HepG2 (cell line): ENCODE data around the gene HEATR1. TPM values are rescaled to one million over a fixed set of nuclear protein-coding genes. Genes with fewer than 3 reads are reported as not detected.

Source experiments
- ATAC-seq: fragments of 200-7000 bp; cut with Tn5 transposase; 3 replicates; pipeline ENCODE4 v1.9.1; 2020; ENCODE audit warnings: mild to moderate bottlenecking, moderate library complexity
- BruUV-seq: library from RNA; stranded (reverse); fragments of 400-500 nt; replicated peaks from 2 replicates; lab custom pipeline; 2021; lab: Mats Ljungman, UMichigan
- CTCF ChIA-PET: fragments of 300-600 bp; formaldehyde crosslinking; extraction: SDS; loops from one replicate; lab custom pipeline; 2021; ENCODE audit warnings: low total read pairs, inconsistent platforms, low intra/inter-chr PET ratio; lab: Yijun Ruan, JAX
- POLR2A ChIA-PET: fragments of 350-600 bp; sonication (Branson Sonifier 250); formaldehyde crosslinking; loops from one replicate; lab custom pipeline; 2020; ENCODE audit warnings: antibody characterized with exemption, inconsistent platforms; lab: Yijun Ruan, JAX
- DNase-seq: peaks from one replicate; pipeline ENCODE4 v3.0.0-alpha.2; 2015; ENCODE audit warnings: low spot score
- FAIRE-seq: peaks from 3 replicates; lab custom pipeline; 2011; peaks lifted over from hg19 to GRCh38; lab: Jason Lieb, UNC
- H2AFZ ChIP-seq: one replicate; pipeline ENCODE4 v1.6.1; 2011; ENCODE audit warnings: low read length, inconsistent platforms
- H3K27ac ChIP-seq: fragments of 300-600 bp; 3 replicates; pipeline ENCODE4 v1.8.0; 2011; ENCODE audit warnings: mixed run types, mild to moderate bottlenecking, mixed read lengths, low read length, inconsistent platforms; ENCODE audit not compliant: insufficient read depth; ENCODE audit errors: extremely low read length
- H3K27me3 ChIP-seq, 2 experiments: fragments of 200-600 bp in 1 of 2; 2 replicates in 1 of 2; 3 replicates in 1 of 2; pipeline versions ENCODE4 v1.6.0 to v1.8.0; 2011; ENCODE audit warnings: low read length in 2 of 2, mild to moderate bottlenecking in 2 of 2, moderate library complexity in 2 of 2, inconsistent platforms in 1 of 2; ENCODE audit not compliant: insufficient read depth in 2 of 2, control insufficient read depth in 1 of 2
- H3K36me3 ChIP-seq, 2 experiments: fragments of 200-600 bp in 1 of 2; replicated peaks in 1 of 2; 2 replicates in 1 of 2; 3 replicates in 1 of 2; pipeline versions ENCODE4 v1.5.1 to v1.8.0; 2011; ENCODE audit warnings: low read length in 2 of 2, inconsistent platforms in 1 of 2; ENCODE audit not compliant: insufficient read depth in 2 of 2, control insufficient read depth in 1 of 2
- H3K4me1 ChIP-seq: 2 replicates; pipeline ENCODE4 v1.5.1; 2012; ENCODE audit warnings: low read length, inconsistent platforms; ENCODE audit not compliant: insufficient read depth
- H3K4me2 ChIP-seq: 2 replicates; pipeline ENCODE4 v1.6.0; 2011; ENCODE audit warnings: low read depth, low read length, inconsistent platforms
- H3K4me3 ChIP-seq, 3 experiments: fragments of 200-600 bp in 1 of 3; sonication (generic), shearing (Covaris generic) in 1 of 3; replicated peaks in 1 of 3; 2 replicates each; pipeline ENCODE4 v1.5.1; 2011 to 2016; ENCODE audit warnings: low read length in 3 of 3, inconsistent platforms in 2 of 3, low read depth in 2 of 3, mild to moderate bottlenecking in 2 of 3, control low read depth in 1 of 3, mixed read lengths in 1 of 3; ENCODE audit not compliant: insufficient read depth in 1 of 3
- H3K79me2 ChIP-seq: one replicate; pipeline ENCODE4 v1.6.1; 2011; ENCODE audit warnings: low read length, inconsistent platforms; ENCODE audit not compliant: insufficient read depth
- H3K9ac ChIP-seq: 2 replicates; pipeline ENCODE4 v1.6.0; 2011; ENCODE audit warnings: mild to moderate bottlenecking, low read depth, low read length, inconsistent platforms; ENCODE audit not compliant: insufficient read depth
- H3K9me3 ChIP-seq: 2 replicates; pipeline ENCODE4 v1.5.1; 2012; ENCODE audit warnings: mild to moderate bottlenecking, low read length
- H4K20me1 ChIP-seq: 2 replicates; pipeline ENCODE4 v1.6.0; 2011; ENCODE audit warnings: inconsistent platforms, mild to moderate bottlenecking, low read length, moderate library complexity; ENCODE audit not compliant: insufficient read depth
- CHCHD3 ChIP-seq: sonication (generic); formaldehyde crosslinking; IDR thresholded peaks from 2 replicates; pipeline ENCODE4 v1.8.0; 2022; ENCODE audit warnings: mild to moderate bottlenecking, missing genetic modification reagents, moderate library complexity
- FOXA1 ChIP-seq, 2 experiments: fragments of 450-650 bp in 1 of 2; sonication (generic) in 1 of 2; formaldehyde crosslinking in 1 of 2; IDR thresholded peaks; 2 replicates each; pipeline versions ENCODE4 v1.4.0 to v1.6.1; 2016 to 2020; ENCODE audit warnings: missing genetic modification reagents in 1 of 2
- GZF1 ChIP-seq: sonication (generic); formaldehyde crosslinking; IDR thresholded peaks from 2 replicates; pipeline ENCODE4 v1.5.1; 2020; ENCODE audit warnings: mild to moderate bottlenecking, missing genetic modification reagents
- JDP2 ChIP-seq: sonication (generic); formaldehyde crosslinking; IDR thresholded peaks from 2 replicates; pipeline ENCODE4 v1.8.1; 2022; ENCODE audit warnings: missing genetic modification reagents, borderline replicate concordance
- MTF1 ChIP-seq: sonication (generic); formaldehyde crosslinking; IDR thresholded peaks from 2 replicates; pipeline ENCODE4 v1.5.0; 2020; ENCODE audit warnings: missing genetic modification reagents
- RBM39 ChIP-seq: fragments of 200-400 bp; formaldehyde crosslinking; IDR thresholded peaks from one replicate; pipeline ENCODE4 v1.6.1; 2018; ENCODE audit warnings: antibody characterized with exemption, mild to moderate bottlenecking, low read depth, low read length; ENCODE audit not compliant: poor library complexity, severe bottlenecking
- REXO4 ChIP-seq: sonication (generic); formaldehyde crosslinking; IDR thresholded peaks from 2 replicates; pipeline ENCODE4 v1.8.0; 2022; ENCODE audit warnings: missing genetic modification reagents, mild to moderate bottlenecking, borderline replicate concordance
- SYNCRIP ChIP-seq: fragments of 200-400 bp; formaldehyde crosslinking; IDR thresholded peaks from 2 replicates; pipeline ENCODE4 v1.6.1; 2018; ENCODE audit warnings: mild to moderate bottlenecking, low read depth, low read length; ENCODE audit not compliant: insufficient read depth
- ZNF292 ChIP-seq: sonication (generic); formaldehyde crosslinking; IDR thresholded peaks from 2 replicates; pipeline ENCODE4 v1.8.1; 2022; ENCODE audit warnings: mild to moderate bottlenecking, low read depth, missing genetic modification reagents, borderline replicate concordance
- ZNF512 ChIP-seq: sonication (generic); formaldehyde crosslinking; IDR thresholded peaks from 2 replicates; pipeline ENCODE4 v1.4.0; 2020; ENCODE audit warnings: mild to moderate bottlenecking, missing genetic modification reagents
- ZNF607 ChIP-seq: sonication (generic); formaldehyde crosslinking; IDR thresholded peaks from 2 replicates; pipeline ENCODE4 v1.5.1; 2020; ENCODE audit warnings: missing genetic modification reagents, mild to moderate bottlenecking, borderline replicate concordance
- WGBS: methylation state at CpG from one replicate; pipeline ENCODE4 v1.1.6; 2017; ENCODE audit warnings: low lambda C conversion rate; 5-methylcytosine and 5-hydroxymethylcytosine counted together
- in situ Hi-C: cut with HindIII; loops from 2 replicates; pipeline ENCODE4 v1.10.0; 2017; ENCODE audit warnings: low pct_unique_long_range_greater_than_20kb; ENCODE audit not compliant: extremely low pct_ligation_motif_present
- intact Hi-C: fragments of 100-400 bp; cut with micrococcal nuclease; formaldehyde crosslinking; loops from one replicate; pipeline ENCODE4 v1.10.0; 2022; ENCODE audit not compliant: unreplicated experiment
- polyA plus RNA-seq, 8 experiments: library from polyadenylated mRNA; depleted of rRNA in 3 of 8; stranded (reverse) in 7 of 8; unstranded in 1 of 8; fragments of >200 nt; fragmentation: Illumina TruSeq in 4 of 8; extraction: Trizol in 4 of 8; gene quantifications; 2 replicates each; pipeline versions ENCODE4 v1.2.1 to v1.2.3, GENCODE V29; 2011 to 2016; ENCODE audit warnings: low read depth in 4 of 8, missing spikeins in 1 of 8, mixed read lengths in 1 of 8; ENCODE audit not compliant: insufficient read depth in 1 of 8
- total RNA-seq, 5 experiments: library from RNA; depleted of rRNA; stranded (reverse); fragments of >200 nt; fragmentation: Illumina TruSeq; extraction: Trizol; gene quantifications; 2 replicates each; pipeline ENCODE4 v1.2.3, GENCODE V29; 2016; ENCODE audit warnings: low read depth in 1 of 5
- TF ChIP-seq, protein P1 (sequence below): sonication (generic); formaldehyde crosslinking; IDR thresholded peaks from 2 replicates; pipeline ENCODE4 v1.9.0; 2021; ENCODE audit warnings: mild to moderate bottlenecking, missing genetic modification reagents
- TF ChIP-seq, protein P2 (sequence below): sonication (generic); formaldehyde crosslinking; IDR thresholded peaks from 2 replicates; pipeline ENCODE4 v1.4.0; 2020; ENCODE audit warnings: missing genetic modification reagents

Gene HEATR1
- total and polyA plus RNA-seq, 2 of the 13 experiments (the other 11 are each of a cell fraction or from before 2014, with no cell fraction given): 10.2 to 45.8 TPM

DNA sequence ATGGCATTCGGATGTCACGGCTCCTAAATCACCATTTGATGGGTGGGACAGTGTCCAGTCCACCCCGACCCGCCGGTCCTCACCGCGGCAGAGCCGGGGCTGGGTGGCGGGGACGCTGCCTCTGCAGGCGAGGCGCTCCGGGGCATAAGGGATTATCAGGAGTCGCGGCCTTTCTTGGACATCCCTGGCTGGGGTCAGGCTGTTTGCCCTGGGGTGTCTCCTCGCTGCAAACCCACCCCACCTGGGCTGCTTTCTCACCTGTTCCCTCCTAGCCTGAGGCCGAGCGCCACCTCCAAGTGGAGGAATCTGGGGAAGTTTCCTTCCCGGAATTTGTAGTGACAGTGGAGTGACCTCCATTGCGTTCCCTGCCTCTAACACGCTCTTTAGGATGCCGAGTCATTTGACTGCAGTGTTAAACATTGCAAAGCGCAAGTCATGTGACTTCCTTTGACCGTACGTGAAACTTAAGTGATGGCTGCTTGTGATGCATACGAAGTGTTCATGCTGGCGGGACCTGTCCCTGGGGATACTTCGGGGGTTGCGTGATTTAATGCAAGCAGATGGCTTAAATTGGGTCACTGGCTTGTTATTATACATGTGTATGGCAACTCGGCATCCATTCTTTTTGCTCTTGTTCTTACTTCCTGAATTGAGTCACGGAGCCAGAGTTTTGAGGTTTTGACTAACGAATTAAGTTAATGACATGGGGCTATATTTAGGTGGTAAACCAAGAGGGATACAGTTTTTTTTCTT is 80.0 kb downstream of the HEATR1 start (continued):
- no peak; the same call in 1 of the 2 replicates for TF ChIP-seq ZNF292 (CRISPR knock-in tag)
- no peak for TF ChIP-seq RBM39
- TF ChIP-seq SYNCRIP: no peak
- TF ChIP-seq GZF1 (CRISPR knock-in tag): no peak
- no peak for TF ChIP-seq FOXA1 (IDR thresholded peaks at IDR 0.05)
- TF ChIP-seq FOXA1 (CRISPR knock-in tag; IDR thresholded peaks at IDR 0.05): peak; percentile 22; the same call in 1 of the 2 replicates

DNA sequence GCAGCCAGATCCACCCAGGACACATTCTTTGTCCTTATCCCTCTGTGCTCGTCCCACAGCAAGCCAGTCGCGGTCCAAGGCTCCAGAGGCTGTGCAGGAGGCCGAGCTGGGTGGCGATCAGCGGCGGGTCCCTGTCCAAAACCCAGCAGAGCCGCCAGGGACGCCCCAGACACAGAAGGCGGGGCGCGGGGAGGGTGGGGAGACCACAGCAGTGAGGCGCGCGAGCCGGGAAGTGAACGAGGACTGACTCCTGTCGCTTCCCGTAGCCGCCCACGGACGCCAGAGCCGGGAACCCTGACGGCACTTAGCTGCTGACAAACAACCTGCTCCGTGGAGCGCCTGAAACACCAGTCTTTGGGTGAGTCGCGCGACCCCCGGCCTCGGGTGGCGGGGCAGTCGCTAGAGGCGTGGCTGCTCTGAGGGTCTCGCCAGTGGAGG is 80.6 kb downstream of the HEATR1 start, which contains the start of gene LGALS8:
TSS of gene LGALS8 (plus strand) at position 279 of the 438 bp plus-strand sequence. CDS start 2,089 bp downstream, outside the sequence.
- DNase-seq (peak; percentile 43), ATAC-seq (peak; percentile 74), FAIRE-seq (no peak)
- H4K20me1 ChIP-seq: no peaks in the 10 kb centered on the region
- peak within 1 kb of the TSS; percentile 47 for H2AFZ ChIP-seq
- H3K27me3 ChIP-seq: no peaks in the 10 kb centered on the region; a peak in 1 of 5 replicates
- peaks cover 4 to 20% of the 10 kb centered on the region in 2 experiments; a peak in 4 of 5 replicates for H3K36me3 ChIP-seq
- POLR2A ChIA-PET: interaction anchor here (0.6 to 2.4 kb wide), 7 partner anchors 8 to 1196 kb away, joined by 3 to 26 read pairs (median 7); partner anchors contain the start of gene ARID4B
- peak within 1 kb of the TSS; percentile 93 for H3K27ac ChIP-seq
- peaks cover 40% of the 10 kb centered on the region for H3K79me2 ChIP-seq
- WGBS: 0% methylated on average over 8 of the region's 35 CpGs
- H3K4me1 ChIP-seq: peaks cover 70% of the 10 kb centered on the region
- peak within 1 kb of the TSS; percentile 82 for H3K9ac ChIP-seq
- peak within 1 kb of the TSS; percentile 88 for H3K4me2 ChIP-seq
- intact Hi-C loops (loop anchor here (2.0 to 5.0 kb wide), 2 partner anchors 33 to 126 kb away; no protein-coding TSS in a partner anchor), in situ Hi-C loops (no loop called here)
- no TSS peak for BruUV-seq
- no peaks in the 10 kb centered on the region for H3K9me3 ChIP-seq
- peak within 1 kb of the TSS; percentile 74 to 95 (median 80) for H3K4me3 ChIP-seq
- CTCF ChIA-PET: no interaction called here
- no peak for TF ChIP-seq REXO4 (CRISPR knock-in tag)
- TF ChIP-seq CHCHD3 (CRISPR knock-in tag): no peak
- TF ChIP-seq ZNF512 (CRISPR knock-in tag): no peak
- TF ChIP-seq, protein P1, sequence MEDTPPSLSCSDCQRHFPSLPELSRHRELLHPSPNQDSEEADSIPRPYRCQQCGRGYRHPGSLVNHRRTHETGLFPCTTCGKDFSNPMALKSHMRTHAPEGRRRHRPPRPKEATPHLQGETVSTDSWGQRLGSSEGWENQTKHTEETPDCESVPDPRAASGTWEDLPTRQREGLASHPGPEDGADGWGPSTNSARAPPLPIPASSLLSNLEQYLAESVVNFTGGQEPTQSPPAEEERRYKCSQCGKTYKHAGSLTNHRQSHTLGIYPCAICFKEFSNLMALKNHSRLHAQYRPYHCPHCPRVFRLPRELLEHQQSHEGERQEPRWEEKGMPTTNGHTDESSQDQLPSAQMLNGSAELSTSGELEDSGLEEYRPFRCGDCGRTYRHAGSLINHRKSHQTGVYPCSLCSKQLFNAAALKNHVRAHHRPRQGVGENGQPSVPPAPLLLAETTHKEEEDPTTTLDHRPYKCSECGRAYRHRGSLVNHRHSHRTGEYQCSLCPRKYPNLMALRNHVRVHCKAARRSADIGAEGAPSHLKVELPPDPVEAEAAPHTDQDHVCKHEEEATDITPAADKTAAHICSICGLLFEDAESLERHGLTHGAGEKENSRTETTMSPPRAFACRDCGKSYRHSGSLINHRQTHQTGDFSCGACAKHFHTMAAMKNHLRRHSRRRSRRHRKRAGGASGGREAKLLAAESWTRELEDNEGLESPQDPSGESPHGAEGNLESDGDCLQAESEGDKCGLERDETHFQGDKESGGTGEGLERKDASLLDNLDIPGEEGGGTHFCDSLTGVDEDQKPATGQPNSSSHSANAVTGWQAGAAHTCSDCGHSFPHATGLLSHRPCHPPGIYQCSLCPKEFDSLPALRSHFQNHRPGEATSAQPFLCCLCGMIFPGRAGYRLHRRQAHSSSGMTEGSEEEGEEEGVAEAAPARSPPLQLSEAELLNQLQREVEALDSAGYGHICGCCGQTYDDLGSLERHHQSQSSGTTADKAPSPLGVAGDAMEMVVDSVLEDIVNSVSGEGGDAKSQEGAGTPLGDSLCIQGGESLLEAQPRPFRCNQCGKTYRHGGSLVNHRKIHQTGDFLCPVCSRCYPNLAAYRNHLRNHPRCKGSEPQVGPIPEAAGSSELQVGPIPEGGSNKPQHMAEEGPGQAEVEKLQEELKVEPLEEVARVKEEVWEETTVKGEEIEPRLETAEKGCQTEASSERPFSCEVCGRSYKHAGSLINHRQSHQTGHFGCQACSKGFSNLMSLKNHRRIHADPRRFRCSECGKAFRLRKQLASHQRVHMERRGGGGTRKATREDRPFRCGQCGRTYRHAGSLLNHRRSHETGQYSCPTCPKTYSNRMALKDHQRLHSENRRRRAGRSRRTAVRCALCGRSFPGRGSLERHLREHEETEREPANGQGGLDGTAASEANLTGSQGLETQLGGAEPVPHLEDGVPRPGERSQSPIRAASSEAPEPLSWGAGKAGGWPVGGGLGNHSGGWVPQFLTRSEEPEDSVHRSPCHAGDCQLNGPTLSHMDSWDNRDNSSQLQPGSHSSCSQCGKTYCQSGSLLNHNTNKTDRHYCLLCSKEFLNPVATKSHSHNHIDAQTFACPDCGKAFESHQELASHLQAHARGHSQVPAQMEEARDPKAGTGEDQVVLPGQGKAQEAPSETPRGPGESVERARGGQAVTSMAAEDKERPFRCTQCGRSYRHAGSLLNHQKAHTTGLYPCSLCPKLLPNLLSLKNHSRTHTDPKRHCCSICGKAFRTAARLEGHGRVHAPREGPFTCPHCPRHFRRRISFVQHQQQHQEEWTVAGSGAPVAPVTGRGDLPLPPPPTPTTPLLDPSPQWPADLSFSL (CRISPR knock-in tag): no peak
- TF ChIP-seq, protein P2, sequence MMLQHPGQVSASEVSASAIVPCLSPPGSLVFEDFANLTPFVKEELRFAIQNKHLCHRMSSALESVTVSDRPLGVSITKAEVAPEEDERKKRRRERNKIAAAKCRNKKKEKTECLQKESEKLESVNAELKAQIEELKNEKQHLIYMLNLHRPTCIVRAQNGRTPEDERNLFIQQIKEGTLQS: no peak
- TF ChIP-seq MTF1 (CRISPR knock-in tag): no peak
- TF ChIP-seq ZNF607 (CRISPR knock-in tag): no peak
- TF ChIP-seq JDP2 (CRISPR knock-in tag): no peak
